SK-N-SH (cell line): Measurements from ENCODE around the gene STPG1. TPM values are rescaled to one million over a fixed set of nuclear protein-coding genes. Genes with fewer than 3 reads are reported as not detected.

ENCODE experiments used
- CTCF ChIA-PET: fragments of 300-600, 350-600 bp; formaldehyde crosslinking; extraction: SDS; loops from one replicate; lab custom pipeline; 2021; lab: Yijun Ruan, JAX
- POLR2A ChIA-PET: fragments of 350-600 bp; sonication (Branson Sonifier 250); formaldehyde crosslinking; extraction: SDS; loops from one replicate; lab custom pipeline; 2020; ENCODE audit warnings: antibody characterized with exemption, inconsistent platforms; lab: Yijun Ruan, JAX
- DNase-seq: peaks from one replicate; pipeline ENCODE4 v3.0.0; 2012
- H2AFZ ChIP-seq: fragments of 200-600 bp; sonication (generic); 2 replicates; pipeline ENCODE4 v1.8.1; 2016; ENCODE audit warnings: antibody characterized with exemption, mild to moderate bottlenecking, low read depth
- H3F3A ChIP-seq: fragments of 200-600 bp; sonication (generic); replicated peaks from 2 replicates; pipeline ENCODE3; 2016; ENCODE audit warnings: antibody characterized with exemption, mild to moderate bottlenecking; ENCODE audit not compliant: insufficient read depth
- H3K27ac ChIP-seq, 2 experiments: fragments of 200-500 bp in 1 of 2; fragments of 200-600 bp in 1 of 2; sonication (Bioruptor generic) in 1 of 2; sonication (generic), shearing (Covaris generic) in 1 of 2; 2 replicates each; pipeline versions ENCODE4 v1.5.1 to v1.6.1; 2014 to 2016; ENCODE audit warnings: low read depth in 2 of 2, inconsistent platforms in 1 of 2, low read length in 1 of 2, mild to moderate bottlenecking in 1 of 2, mixed read lengths in 1 of 2
- H3K27me3 ChIP-seq: fragments of 200-600 bp; sonication (generic), shearing (Covaris generic); 2 replicates; pipeline ENCODE4 v1.6.1; 2016; ENCODE audit warnings: mixed run types; ENCODE audit not compliant: insufficient read depth
- H3K36me3 ChIP-seq, 2 experiments: fragments of 200-500 bp in 1 of 2; fragments of 200-600 bp in 1 of 2; sonication (Bioruptor generic) in 1 of 2; sonication (generic) in 1 of 2; replicated peaks in 1 of 2; 2 replicates each; pipeline versions ENCODE3 to v1.5.1; 2014 to 2016; ENCODE audit warnings: low read length in 1 of 2, mild to moderate bottlenecking in 1 of 2; ENCODE audit not compliant: insufficient read depth in 2 of 2, control insufficient read depth in 1 of 2
- H3K4me1 ChIP-seq, 2 experiments: fragments of 200-500 bp in 1 of 2; fragments of 200-600 bp in 1 of 2; sonication (Bioruptor generic) in 1 of 2; sonication (generic), shearing (Covaris generic) in 1 of 2; 2 replicates each; pipeline versions ENCODE4 v1.5.1 to v1.6.1; 2014 to 2016; ENCODE audit warnings: low read depth in 1 of 2, low read length in 1 of 2, mixed run types in 1 of 2; ENCODE audit not compliant: insufficient read depth in 2 of 2, control insufficient read depth in 1 of 2
- H3K4me2 ChIP-seq: fragments of 200-600 bp; sonication (generic), shearing (Covaris generic); 2 replicates; pipeline ENCODE4 v1.6.1; 2017; ENCODE audit warnings: mixed run types
- H3K4me3 ChIP-seq, 2 experiments: fragments of 200-500 bp in 1 of 2; fragments of 200-600 bp in 1 of 2; sonication (Bioruptor generic) in 1 of 2; sonication (generic), shearing (Covaris generic) in 1 of 2; 2 replicates each; pipeline versions ENCODE4 v1.5.1 to v1.8.1; 2014 to 2016; ENCODE audit warnings: low read depth in 2 of 2, inconsistent platforms in 1 of 2, low read length in 1 of 2, mild to moderate bottlenecking in 1 of 2, mixed read lengths in 1 of 2, moderate library complexity in 1 of 2
- H3K79me2 ChIP-seq: fragments of 200-600 bp; sonication (generic); 2 replicates; pipeline ENCODE4 v1.8.1; 2017; ENCODE audit warnings: mild to moderate bottlenecking; ENCODE audit not compliant: insufficient read depth
- H3K9ac ChIP-seq: fragments of 200-600 bp; sonication (generic); 2 replicates; pipeline ENCODE4 v1.6.1; 2017; ENCODE audit warnings: mixed run types
- H3K9me2 ChIP-seq: fragments of 200-600 bp; sonication (generic); 2 replicates; pipeline ENCODE4 v1.6.1; 2017; ENCODE audit warnings: mixed run types
- H3K9me3 ChIP-seq: fragments of 200-600 bp; sonication (generic); 2 replicates; pipeline ENCODE4 v1.6.1; 2017; ENCODE audit warnings: mixed run types, mild to moderate bottlenecking, moderate library complexity
- H4K20me1 ChIP-seq: fragments of 200-600 bp; sonication (generic); 2 replicates; pipeline ENCODE4 v1.6.1; 2017; ENCODE audit warnings: mild to moderate bottlenecking, mixed run types; ENCODE audit not compliant: insufficient read depth
- EP300 ChIP-seq, 2 experiments: IDR thresholded peaks; 2 replicates each; pipeline versions ENCODE4 v1.4.0 to v1.6.1; 2012; ENCODE audit warnings: borderline replicate concordance in 1 of 2, low read depth in 1 of 2, low read length in 1 of 2
- FOSL2 ChIP-seq: IDR thresholded peaks from 2 replicates; pipeline ENCODE4 v1.4.0; 2012; ENCODE audit warnings: low read depth, mild to moderate bottlenecking, moderate library complexity, borderline replicate concordance
- FOXJ3 ChIP-seq: sonication (generic); formaldehyde crosslinking; IDR thresholded peaks from 2 replicates; pipeline ENCODE4 v1.5.1; 2020; ENCODE audit warnings: mild to moderate bottlenecking, missing genetic modification reagents
- FOXM1 ChIP-seq: IDR thresholded peaks from 2 replicates; pipeline ENCODE4 v1.4.0; 2012; ENCODE audit warnings: low read depth, mild to moderate bottlenecking
- MEF2A ChIP-seq: IDR thresholded peaks from 2 replicates; pipeline ENCODE4 v1.4.0; 2012; ENCODE audit warnings: low read depth, borderline replicate concordance
- RAD21 ChIP-seq: IDR thresholded peaks from 2 replicates; pipeline ENCODE4 v1.6.1; 2012; ENCODE audit warnings: mild to moderate bottlenecking, low read length
- SIN3A ChIP-seq: IDR thresholded peaks from 2 replicates; pipeline ENCODE4 v1.6.1; 2012; ENCODE audit warnings: low read depth, mild to moderate bottlenecking, low read length, moderate library complexity, borderline replicate concordance
- SMC3 ChIP-seq: IDR thresholded peaks from 2 replicates; pipeline ENCODE4 v1.6.1; 2012; ENCODE audit warnings: low read depth, low read length, improper control_type of control experiment
- TAF1 ChIP-seq: IDR thresholded peaks from 2 replicates; pipeline ENCODE4 v1.6.1; 2012; ENCODE audit warnings: low read depth, mild to moderate bottlenecking, low read length, moderate library complexity, borderline replicate concordance
- WGBS: methylation state at CpG from one replicate; pipeline ENCODE4 v1.1.6; 2017; ENCODE audit warnings: low lambda C conversion rate; 5-methylcytosine and 5-hydroxymethylcytosine counted together
- polyA plus RNA-seq, 3 experiments: library from polyadenylated mRNA; depleted of rRNA; stranded (reverse); fragments of >200 nt; gene quantifications; 2 replicates each; pipeline ENCODE4 v1.2.3, GENCODE V29; 2012
- TF ChIP-seq, protein P1 (sequence below): fragments of 200-600 bp; sonication (generic); IDR thresholded peaks from 2 replicates; pipeline ENCODE4 v1.6.1; 2017; ENCODE audit warnings: antibody characterized with exemption, mild to moderate bottlenecking, moderate library complexity
- TF ChIP-seq, protein P2 (sequence below): fragments of 150-350 bp; IDR thresholded peaks from 2 replicates; pipeline ENCODE4 v1.6.1; 2016; ENCODE audit warnings: mild to moderate bottlenecking, low read depth, low read length

Gene STPG1
- polyA plus RNA-seq, 1 of the 3 experiments (the other 2 are of a cell fraction): 8.7 TPM

DNA sequence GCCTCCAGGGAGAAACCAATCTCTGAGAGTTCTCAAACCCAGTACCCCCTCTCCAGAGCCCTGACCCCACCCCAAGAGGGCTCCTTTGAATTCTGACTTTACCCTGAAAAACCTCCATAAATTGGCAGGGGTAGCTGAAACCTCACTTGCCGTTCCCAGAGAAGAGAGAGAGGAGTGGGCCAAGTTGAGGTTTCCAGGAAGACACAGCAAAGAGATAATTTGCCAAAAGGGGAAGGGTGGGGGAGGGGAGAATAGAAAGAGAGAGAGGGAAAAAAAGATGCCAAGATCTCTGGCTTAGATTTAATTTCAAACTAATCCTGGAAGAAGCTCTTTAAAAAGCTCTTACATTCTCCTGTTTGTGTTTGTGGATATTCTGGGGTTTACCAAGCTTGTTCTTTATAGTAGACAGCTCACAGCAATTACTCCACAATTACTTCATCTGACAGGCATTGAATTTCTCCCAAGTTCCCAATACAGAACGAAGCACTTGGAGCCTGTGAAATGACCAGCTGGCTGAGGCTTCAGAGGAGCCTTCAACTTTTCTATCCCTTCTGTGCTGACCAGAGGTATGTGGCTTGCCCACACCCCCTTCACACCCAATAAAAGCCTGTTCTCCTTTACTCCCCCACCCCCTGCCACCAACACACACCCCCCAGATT is 95.5 kb downstream of the STPG1 start:
- no peak for TF ChIP-seq MEF2A
- TF ChIP-seq, all 33 proteins: peak for 0
- no peak overlapping the region for H2AFZ ChIP-seq
- POLR2A ChIA-PET: no interaction called here
- H3K79me2 ChIP-seq: no peaks in the 10 kb centered on the region
- WGBS: 24% methylated on average over 2 of the region's 2 CpGs
- no peaks in the 10 kb centered on the region for H3K36me3 ChIP-seq
- no peaks in the 10 kb centered on the region for H4K20me1 ChIP-seq
- H3K27ac ChIP-seq: no peak overlapping the region
- no peaks in the 10 kb centered on the region for H3K9me3 ChIP-seq
- no peak overlapping the region for H3K9ac ChIP-seq
- DNase-seq: no peak
- CTCF ChIA-PET: interaction anchor here (0.8 to 4.0 kb wide), 5 partner anchors 9 to 119 kb away, joined by 3 to 18 read pairs (median 4); no protein-coding TSS in a partner anchor
- no peaks in the 10 kb centered on the region for H3K9me2 ChIP-seq
- H3K4me1 ChIP-seq: peaks cover 0 to 9% of the 10 kb centered on the region in 2 experiments; a peak in 1 of 4 replicates
- H3K27me3 ChIP-seq: 0 out of 2 replicates have a peak, but pooled peaks cover 17% of the 10 kb centered on the region
- H3F3A ChIP-seq: no peaks in the 10 kb centered on the region
- no peak overlapping the region for H3K4me2 ChIP-seq
- no peak overlapping the region for H3K4me3 ChIP-seq

DNA sequence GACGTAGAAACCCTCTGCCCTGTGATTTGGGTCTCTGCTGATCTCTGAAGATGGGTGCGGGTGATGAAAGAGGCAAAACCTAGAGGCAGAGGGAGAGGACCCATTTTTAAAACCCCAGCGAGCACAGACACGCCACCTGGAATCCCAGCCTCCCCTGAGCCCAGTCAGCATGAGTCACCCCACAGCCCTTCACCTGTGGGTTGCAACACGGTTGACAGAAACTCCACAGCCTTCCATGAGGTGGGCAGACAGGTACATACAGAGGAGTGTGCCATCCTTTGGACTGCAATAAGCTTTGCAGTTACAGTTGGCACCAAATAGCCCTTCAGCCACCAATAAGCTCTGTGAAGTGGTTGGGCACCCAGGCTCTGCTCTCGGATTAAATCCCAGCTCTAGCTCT is 96.5 kb downstream of the STPG1 start:
- ChIA-PET CTCF (interaction anchor here (4.0 kb wide), 1 partner anchor 75 kb away, joined by 18 read pairs; no protein-coding TSS in a partner anchor), POLR2A (no interaction called here)
- Histone ChIP-seq H3K9me3 (no peaks in the 10 kb centered on the region), H3K4me1 (peaks cover 0 to 9% of the 10 kb centered on the region in 2 experiments; a peak in 1 of 4 replicates), H3K27me3 (0 out of 2 replicates have a peak, but pooled peaks cover 17% of the 10 kb centered on the region), H3K27ac (no peak overlapping the region), H3K4me2 (no peak overlapping the region), H2AFZ (no peak overlapping the region), H3K9me2 (no peaks in the 10 kb centered on the region), H3K9ac (no peak overlapping the region), H3K36me3 (no peaks in the 10 kb centered on the region), H3K79me2 (no peaks in the 10 kb centered on the region), H4K20me1 (no peaks in the 10 kb centered on the region), H3K4me3 (no peak overlapping the region), H3F3A (no peaks in the 10 kb centered on the region)
- TF ChIP-seq RAD21 (no peak), TAF1 (no peak), FOSL2 (no peak), SMC3 (no peak), FOXJ3 (CRISPR knock-in tag) (no peak), EP300 (IDR thresholded peaks at IDR 0.05; ENCODE audit: borderline replicate concordance in 1 of 2, low read depth in 1 of 2, low read length in 1 of 2) (no peak), FOXM1 (no peak), SIN3A (no peak)
- TF ChIP-seq, protein P1, sequence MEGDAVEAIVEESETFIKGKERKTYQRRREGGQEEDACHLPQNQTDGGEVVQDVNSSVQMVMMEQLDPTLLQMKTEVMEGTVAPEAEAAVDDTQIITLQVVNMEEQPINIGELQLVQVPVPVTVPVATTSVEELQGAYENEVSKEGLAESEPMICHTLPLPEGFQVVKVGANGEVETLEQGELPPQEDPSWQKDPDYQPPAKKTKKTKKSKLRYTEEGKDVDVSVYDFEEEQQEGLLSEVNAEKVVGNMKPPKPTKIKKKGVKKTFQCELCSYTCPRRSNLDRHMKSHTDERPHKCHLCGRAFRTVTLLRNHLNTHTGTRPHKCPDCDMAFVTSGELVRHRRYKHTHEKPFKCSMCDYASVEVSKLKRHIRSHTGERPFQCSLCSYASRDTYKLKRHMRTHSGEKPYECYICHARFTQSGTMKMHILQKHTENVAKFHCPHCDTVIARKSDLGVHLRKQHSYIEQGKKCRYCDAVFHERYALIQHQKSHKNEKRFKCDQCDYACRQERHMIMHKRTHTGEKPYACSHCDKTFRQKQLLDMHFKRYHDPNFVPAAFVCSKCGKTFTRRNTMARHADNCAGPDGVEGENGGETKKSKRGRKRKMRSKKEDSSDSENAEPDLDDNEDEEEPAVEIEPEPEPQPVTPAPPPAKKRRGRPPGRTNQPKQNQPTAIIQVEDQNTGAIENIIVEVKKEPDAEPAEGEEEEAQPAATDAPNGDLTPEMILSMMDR: no peak
- TF ChIP-seq, protein P2, sequence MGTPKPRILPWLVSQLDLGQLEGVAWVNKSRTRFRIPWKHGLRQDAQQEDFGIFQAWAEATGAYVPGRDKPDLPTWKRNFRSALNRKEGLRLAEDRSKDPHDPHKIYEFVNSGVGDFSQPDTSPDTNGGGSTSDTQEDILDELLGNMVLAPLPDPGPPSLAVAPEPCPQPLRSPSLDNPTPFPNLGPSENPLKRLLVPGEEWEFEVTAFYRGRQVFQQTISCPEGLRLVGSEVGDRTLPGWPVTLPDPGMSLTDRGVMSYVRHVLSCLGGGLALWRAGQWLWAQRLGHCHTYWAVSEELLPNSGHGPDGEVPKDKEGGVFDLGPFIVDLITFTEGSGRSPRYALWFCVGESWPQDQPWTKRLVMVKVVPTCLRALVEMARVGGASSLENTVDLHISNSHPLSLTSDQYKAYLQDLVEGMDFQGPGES: no peak
- DNase-seq: no peak
- 88% methylated on average over 6 of the region's 6 CpGs for WGBS
